Activated CD4-positive, alpha-beta memory T cell treated with anti-CD3 and anti-CD28 coated beads, Interleukin-2, amount 10 ng/mL, durations not matched to agents 7 days and 5 days (primary cell): ENCODE data around the gene SNX3. TPM values are rescaled to one million over a fixed set of nuclear protein-coding genes. Genes with fewer than 3 reads are reported as not detected.
A peak's percentile ranks its signal among the peaks of the same experiment; 100 is the strongest.

Experiments
- CTCF ChIA-PET: fragments of 350-600 bp; sonication (Branson Sonifier 250); formaldehyde crosslinking; loops from one replicate; lab custom pipeline; 2021; ENCODE audit warnings: antibody characterized with exemption, inconsistent platforms; lab: Charles Lee
- POLR2A ChIA-PET: fragments of 350-600 bp; sonication (Branson Sonifier 250); formaldehyde crosslinking; loops from one replicate; lab custom pipeline; 2021; ENCODE audit warnings: antibody characterized with exemption; lab: Charles Lee
- DNase-seq: peaks from one replicate; pipeline ENCODE4 v3.0.0-alpha.2; 2020
- H3K27ac Mint-ChIP-seq: one replicate; pipeline ENCODE4 v1.8.0; 2021; ENCODE audit warnings: mild to moderate bottlenecking, mixed read lengths
- H3K27me3 Mint-ChIP-seq: one replicate; pipeline ENCODE4 v1.8.0; 2021; ENCODE audit warnings: mixed read lengths
- H3K36me3 Mint-ChIP-seq: one replicate; pipeline ENCODE4 v1.8.0; 2021; ENCODE audit warnings: low read depth, mixed read lengths
- H3K4me1 Mint-ChIP-seq: one replicate; pipeline ENCODE4 v1.8.0; 2021; ENCODE audit warnings: mixed read lengths
- H3K4me3 Mint-ChIP-seq: one replicate; pipeline ENCODE4 v1.8.0; 2021; ENCODE audit warnings: mild to moderate bottlenecking, mixed read lengths
- H3K9me3 Mint-ChIP-seq: one replicate; pipeline ENCODE4 v1.8.0; 2021; ENCODE audit warnings: mixed read lengths
- total RNA-seq, 2 experiments: library from RNA; stranded (reverse); gene quantifications; one replicate each; pipeline ENCODE4 v1.2.3, GENCODE V29; 2021

Gene SNX3
- total RNA-seq, 2 experiments from 2014 or later: 85.0 to 86.3 TPM

- peaks cover 1% of the 10 kb centered on the region for H3K4me1 Mint-ChIP-seq
- ChIA-PET CTCF (no interaction called here), POLR2A (no interaction called here)
- H3K4me3 Mint-ChIP-seq: no peak overlapping the region
- no peak for DNase-seq
- H3K27ac Mint-ChIP-seq: no peak overlapping the region
- no peaks in the 10 kb centered on the region for H3K27me3 Mint-ChIP-seq
- H3K36me3 Mint-ChIP-seq: peaks cover 32% of the 10 kb centered on the region
- H3K9me3 Mint-ChIP-seq: no peaks in the 10 kb centered on the region
Observed at GRCh38 chr6:108235127-108235526, 25.7 kb downstream of the SNX3 start.

GRCh38 chr6:108228416-108228815 lies 32.4 kb downstream of the SNX3 start:
- Mint-ChIP-seq H3K27me3 (no peaks in the 10 kb centered on the region), H3K36me3 (peaks cover 4% of the 10 kb centered on the region), H3K4me3 (no peak overlapping the region), H3K27ac (no peak overlapping the region), H3K4me1 (peaks cover 8% of the 10 kb centered on the region), H3K9me3 (no peaks in the 10 kb centered on the region)
- no peak for DNase-seq
- CTCF ChIA-PET: no interaction called here
- POLR2A ChIA-PET: no interaction called here

GRCh38 chr6:108227290-108227689 lies 33.5 kb downstream of the SNX3 start:
- no peak for DNase-seq
- H3K9me3 Mint-ChIP-seq: no peaks in the 10 kb centered on the region
- H3K27ac Mint-ChIP-seq: no peak overlapping the region
- ChIA-PET CTCF (no interaction called here), POLR2A (no interaction called here)
- peaks cover 17% of the 10 kb centered on the region for H3K4me1 Mint-ChIP-seq
- no peak overlapping the region for H3K4me3 Mint-ChIP-seq
- peaks cover 8% of the 10 kb centered on the region for H3K36me3 Mint-ChIP-seq
- H3K27me3 Mint-ChIP-seq: no peaks in the 10 kb centered on the region

GRCh38 chr6:108222504-108222903 lies 38.3 kb downstream of the SNX3 start:
- Mint-ChIP-seq H3K9me3 (no peaks in the 10 kb centered on the region), H3K36me3 (peaks cover 30% of the 10 kb centered on the region), H3K27me3 (no peaks in the 10 kb centered on the region), H3K4me3 (no peak overlapping the region), H3K27ac (peak overlapping the region; percentile 27), H3K4me1 (peaks cover 18% of the 10 kb centered on the region)
- ChIA-PET CTCF (no interaction called here), POLR2A (interaction anchor here (0.6 kb wide), 1 partner anchor 872 kb away, joined by 3 read pairs; no protein-coding TSS in a partner anchor)
- DNase-seq: no peak

- peaks cover 30% of the 10 kb centered on the region for H3K36me3 Mint-ChIP-seq
- no peak for DNase-seq
- peaks cover 18% of the 10 kb centered on the region for H3K4me1 Mint-ChIP-seq
- ChIA-PET POLR2A (interaction anchor here (0.6 kb wide), 1 partner anchor 872 kb away, joined by 3 read pairs; no protein-coding TSS in a partner anchor), CTCF (no interaction called here)
- H3K27me3 Mint-ChIP-seq: no peaks in the 10 kb centered on the region
- no peak overlapping the region for H3K4me3 Mint-ChIP-seq
- peak overlapping the region; percentile 27 for H3K27ac Mint-ChIP-seq
- no peaks in the 10 kb centered on the region for H3K9me3 Mint-ChIP-seq
Observed at GRCh38 chr6:108222064-108222463, 38.8 kb downstream of the SNX3 start.

- CTCF ChIA-PET: no interaction called here
- POLR2A ChIA-PET: interaction anchor here (0.6 kb wide), 1 partner anchor 39 kb away, joined by 4 read pairs; no protein-coding TSS in a partner anchor
- H3K36me3 Mint-ChIP-seq: peaks cover 28% of the 10 kb centered on the region
Observed at GRCh38 chr6:108211671-108212070, 49.2 kb downstream of the SNX3 start.

GRCh38 chr6:108210556-108210955 lies 50.3 kb downstream of the SNX3 start:
- Mint-ChIP-seq H3K27ac (no peak overlapping the region), H3K27me3 (no peaks in the 10 kb centered on the region), H3K4me3 (no peak overlapping the region), H3K36me3 (peaks cover 28% of the 10 kb centered on the region), H3K9me3 (no peaks in the 10 kb centered on the region), H3K4me1 (no peaks in the 10 kb centered on the region)
- ChIA-PET CTCF (interaction anchor here (0.5 kb wide), 1 partner anchor 391 kb away, joined by 4 read pairs; no protein-coding TSS in a partner anchor), POLR2A (no interaction called here)
- DNase-seq: no peak

More at GRCh38 chr6:108211671-108212070, 49.2 kb downstream of the SNX3 start:
- H3K4me3 Mint-ChIP-seq: no peak overlapping the region
- no peak for DNase-seq
- no peaks in the 10 kb centered on the region for H3K9me3 Mint-ChIP-seq
- H3K4me1 Mint-ChIP-seq: no peaks in the 10 kb centered on the region
- no peak overlapping the region for H3K27ac Mint-ChIP-seq
- no peaks in the 10 kb centered on the region for H3K27me3 Mint-ChIP-seq

- POLR2A ChIA-PET: no interaction called here
- H3K27me3 Mint-ChIP-seq: no peaks in the 10 kb centered on the region
Observed at GRCh38 chr6:108209738-108210137, 51.1 kb downstream of the SNX3 start.

GRCh38 chr6:108207013-108207412 lies 53.8 kb downstream of the SNX3 start:
- CTCF ChIA-PET: no interaction called here
- Mint-ChIP-seq H3K27me3 (no peaks in the 10 kb centered on the region), H3K4me3 (no peak overlapping the region), H3K27ac (no peak overlapping the region), H3K36me3 (peaks cover 19% of the 10 kb centered on the region), H3K4me1 (no peaks in the 10 kb centered on the region), H3K9me3 (no peaks in the 10 kb centered on the region)
- DNase-seq: no peak
- POLR2A ChIA-PET: no interaction called here

More at GRCh38 chr6:108209738-108210137, 51.1 kb downstream of the SNX3 start:
- Mint-ChIP-seq H3K4me1 (no peaks in the 10 kb centered on the region), H3K9me3 (no peaks in the 10 kb centered on the region), H3K36me3 (peaks cover 25% of the 10 kb centered on the region), H3K27ac (no peak overlapping the region), H3K4me3 (no peak overlapping the region)
- CTCF ChIA-PET: interaction anchor here (0.5 kb wide), 1 partner anchor 391 kb away, joined by 4 read pairs; no protein-coding TSS in a partner anchor
- no peak for DNase-seq

GRCh38 chr6:108203189-108204112 lies 57.4 kb downstream of the SNX3 start:
- Mint-ChIP-seq H3K36me3 (peaks cover 7% of the 10 kb centered on the region), H3K4me3 (no peak overlapping the region), H3K27me3 (no peaks in the 10 kb centered on the region), H3K27ac (no peak overlapping the region), H3K9me3 (no peaks in the 10 kb centered on the region), H3K4me1 (no peaks in the 10 kb centered on the region)
- ChIA-PET POLR2A (no interaction called here), CTCF (interaction anchor here (0.7 kb wide), 1 partner anchor 288 kb away, joined by 3 read pairs; no protein-coding TSS in a partner anchor)
- no peak for DNase-seq

- H3K27me3 Mint-ChIP-seq: no peaks in the 10 kb centered on the region
- no peak for DNase-seq
- no peaks in the 10 kb centered on the region for H3K9me3 Mint-ChIP-seq
- no peak overlapping the region for H3K4me3 Mint-ChIP-seq
- no peaks in the 10 kb centered on the region for H3K4me1 Mint-ChIP-seq
- H3K27ac Mint-ChIP-seq: no peak overlapping the region
- ChIA-PET POLR2A (no interaction called here), CTCF (no interaction called here)
- no peaks in the 10 kb centered on the region for H3K36me3 Mint-ChIP-seq
Observed at GRCh38 chr6:108200631-108201030, 60.2 kb downstream of the SNX3 start.

- Mint-ChIP-seq H3K27me3 (no peaks in the 10 kb centered on the region), H3K36me3 (no peaks in the 10 kb centered on the region), H3K27ac (no peak overlapping the region), H3K9me3 (no peaks in the 10 kb centered on the region), H3K4me1 (no peaks in the 10 kb centered on the region), H3K4me3 (no peak overlapping the region)
- no peak for DNase-seq
- CTCF ChIA-PET: no interaction called here
- POLR2A ChIA-PET: no interaction called here
Observed at GRCh38 chr6:108200186-108200585, 60.7 kb downstream of the SNX3 start.

GRCh38 chr6:108198761-108199498 lies 61.9 kb downstream of the SNX3 start:
- Mint-ChIP-seq H3K27me3 (peaks cover 3% of the 10 kb centered on the region), H3K9me3 (no peaks in the 10 kb centered on the region), H3K4me3 (no peak overlapping the region), H3K36me3 (no peaks in the 10 kb centered on the region), H3K27ac (no peak overlapping the region), H3K4me1 (no peaks in the 10 kb centered on the region)
- ChIA-PET POLR2A (no interaction called here), CTCF (no interaction called here)
- DNase-seq: no peak
